K562 (cell line): ENCODE data around the gene FBXO15. TPM values are rescaled to one million over a fixed set of nuclear protein-coding genes. Genes with fewer than 3 reads are reported as not detected.

ENCODE experiments used
- ATAC-seq: fragments of 200-7000 bp; cut with Tn5 transposase; 3 replicates; pipeline ENCODE4 v1.9.1; 2020; ENCODE audit warnings: moderate library complexity
- BruUV-seq: library from RNA; stranded (reverse); fragments of 400-500 nt; replicated peaks from 2 replicates; lab custom pipeline; 2021; lab: Mats Ljungman, UMichigan
- CTCF ChIA-PET: fragments of 300-600 bp; formaldehyde crosslinking; extraction: SDS; loops from one replicate; lab custom pipeline; 2021; ENCODE audit warnings: low intra/inter-chr PET ratio; lab: Yijun Ruan, JAX
- POLR2A ChIA-PET: fragments of 300-600, 350-650 bp; sonication (Branson Sonifier 250); formaldehyde crosslinking; extraction: SDS; loops from one replicate; lab custom pipeline; 2021; ENCODE audit warnings: antibody characterized with exemption, inconsistent platforms; lab: Yijun Ruan, JAX
- DNase-seq, 4 experiments: peaks; one replicate each; pipeline versions ENCODE4 v3.0.0 to v3.0.0-alpha.2; 2011 to 2018; ENCODE audit warnings: low spot score in 3 of 4, mixed read lengths in 3 of 4; ENCODE audit errors: extremely low read depth in 1 of 4
- FAIRE-seq: peaks from 2 replicates; lab custom pipeline; 2011; peaks lifted over from hg19 to GRCh38; lab: Jason Lieb, UNC
- H2AFZ ChIP-seq: 2 replicates; pipeline ENCODE4 v1.6.0; 2011; ENCODE audit warnings: low read depth, low read length, control low read depth, inconsistent platforms
- H3K27ac ChIP-seq: fragments of 200-600 bp; 3 replicates; pipeline ENCODE4 v1.8.0; 2011; ENCODE audit warnings: low read depth, mild to moderate bottlenecking, control low read depth, inconsistent platforms, low read length, moderate library complexity, mixed read lengths; ENCODE audit errors: extremely low read depth
- H3K27me3 ChIP-seq, 2 experiments: fragments of 300-600 bp in 1 of 2; 2 replicates in 1 of 2; 3 replicates in 1 of 2; pipeline versions ENCODE4 v1.6.0 to v1.8.0; 2011; ENCODE audit warnings: inconsistent platforms in 2 of 2, low read length in 2 of 2, mild to moderate bottlenecking in 1 of 2, mixed read lengths in 1 of 2, moderate library complexity in 1 of 2; ENCODE audit not compliant: control insufficient read depth in 2 of 2, insufficient read depth in 2 of 2
- H3K36me3 ChIP-seq: fragments of 300-600 bp; 3 replicates; pipeline ENCODE4 v1.8.0; 2011; ENCODE audit warnings: mild to moderate bottlenecking, low read length, inconsistent platforms; ENCODE audit not compliant: control insufficient read depth, insufficient read depth
- H3K4me1 ChIP-seq, 2 experiments: fragments of 200-600 bp in 1 of 2; replicated peaks in 1 of 2; 2 replicates in 1 of 2; 3 replicates in 1 of 2; pipeline versions ENCODE4 v1.5.1 to v1.8.0; 2011; ENCODE audit warnings: inconsistent platforms in 2 of 2, low read length in 2 of 2, mild to moderate bottlenecking in 1 of 2, mixed read lengths in 1 of 2, moderate library complexity in 1 of 2; ENCODE audit not compliant: control insufficient read depth in 2 of 2, insufficient read depth in 2 of 2
- H3K4me2 ChIP-seq: 2 replicates; pipeline ENCODE4 v1.6.1; 2011; ENCODE audit warnings: low read length, control low read depth, inconsistent platforms, mixed read lengths; ENCODE audit not compliant: insufficient read depth
- H3K4me3 ChIP-seq: fragments of 200-600 bp; sonication (generic), shearing (Covaris generic); 2 replicates; pipeline ENCODE4 v1.5.1; 2016; ENCODE audit warnings: control low read depth, inconsistent platforms
- H3K79me2 ChIP-seq: fragments of 200-600 bp; 3 replicates; pipeline ENCODE4 v1.8.0; 2011; ENCODE audit warnings: low read length, inconsistent platforms; ENCODE audit not compliant: control insufficient read depth, insufficient read depth
- H3K9ac ChIP-seq, 2 experiments: 2 replicates each; pipeline versions ENCODE4 v1.6.0 to v1.6.1; 2011; ENCODE audit warnings: low read depth in 2 of 2, low read length in 2 of 2, control low read depth in 1 of 2, inconsistent platforms in 1 of 2, mild to moderate bottlenecking in 1 of 2, mixed read lengths in 1 of 2; ENCODE audit not compliant: insufficient read depth in 1 of 2
- H3K9me1 ChIP-seq: one replicate; pipeline ENCODE4 v1.6.0; 2011; ENCODE audit warnings: inconsistent platforms, mild to moderate bottlenecking, low read length, moderate library complexity; ENCODE audit not compliant: control insufficient read depth, insufficient read depth
- H3K9me3 ChIP-seq: replicated peaks from 2 replicates; pipeline ENCODE4 v1.5.1; 2011; ENCODE audit warnings: low read depth, low read length, inconsistent platforms; ENCODE audit not compliant: control insufficient read depth, insufficient read depth
- H4K20me1 ChIP-seq: replicated peaks from 2 replicates; pipeline ENCODE4 v1.6.1; 2011; ENCODE audit warnings: low read length, inconsistent platforms, mixed read lengths; ENCODE audit not compliant: control insufficient read depth, insufficient read depth
- CREM ChIP-seq: IDR thresholded peaks from 2 replicates; pipeline ENCODE4 v1.6.1; 2014; ENCODE audit warnings: antibody characterized with exemption, low read depth
- DEAF1 ChIP-seq: fragments of 450-650 bp; formaldehyde crosslinking; IDR thresholded peaks from 2 replicates; pipeline ENCODE4 v1.4.0; 2020; ENCODE audit warnings: mild to moderate bottlenecking, moderate library complexity
- ETV6 ChIP-seq, 3 experiments: fragments of 150-350 bp in 1 of 3; sonication (generic) in 1 of 3; formaldehyde crosslinking in 1 of 3; IDR thresholded peaks; 2 replicates each; pipeline versions ENCODE4 v1.6.1 to v1.8.0; 2014 to 2022; ENCODE audit warnings: borderline replicate concordance in 2 of 3, low read depth in 2 of 3, antibody characterized with exemption in 1 of 3, low read length in 1 of 3, mild to moderate bottlenecking in 1 of 3, missing genetic modification reagents in 1 of 3
- KLF6 ChIP-seq: fragments of 250-450 bp; sonication (Bioruptor Pico); IDR thresholded peaks from 2 replicates; pipeline ENCODE4 v1.4.0; 2020; ENCODE audit warnings: mild to moderate bottlenecking, moderate library complexity, borderline replicate concordance
- MAZ ChIP-seq, 2 experiments: fragments of 450-650 bp in 1 of 2; sonication (generic) in 1 of 2; formaldehyde crosslinking; IDR thresholded peaks in 1 of 2; conservative IDR thresholded peaks in 1 of 2; 2 replicates each; pipeline versions ENCODE4 v1.4.0 to v1.5.0; 2020; ENCODE audit warnings: mild to moderate bottlenecking in 1 of 2, missing genetic modification reagents in 1 of 2
- SMC3 ChIP-seq: conservative IDR thresholded peaks from 2 replicates; pipeline ENCODE4 v1.6.1; 2011; ENCODE audit warnings: low read depth, low read length, improper control_type of control experiment; ENCODE audit not compliant: insufficient read depth
- WGBS: fragments of 100-300 bp; shearing (Covaris generic); methylation state at CpG from one replicate; pipeline ENCODE4 v1.1.6; 2016; ENCODE audit warnings: low coverage, mixed read lengths; ENCODE audit not compliant: insufficient coverage; ENCODE audit errors: missing lambda C conversion rate; 5-methylcytosine and 5-hydroxymethylcytosine counted together
- in situ Hi-C: fragments of 300-500 bp; cut with MboI; formaldehyde crosslinking; loops from 4 replicates; pipeline ENCODE4 v1.15.0; 2018; ENCODE audit warnings: inconsistent platforms, mixed read lengths
- intact Hi-C: fragments of 100-400 bp; cut with micrococcal nuclease; formaldehyde crosslinking; loops from 2 replicates; pipeline ENCODE4 v1.14.2; 2022
- polyA plus RNA-seq, 8 experiments: library from polyadenylated mRNA; depleted of rRNA in 4 of 8; stranded (reverse) in 5 of 8; unstranded in 3 of 8; fragments of >200 nt; fragmentation: Nextera tagmentation in 2 of 8; fragmentation: Illumina TruSeq in 1 of 8; extraction: Ambion mirVana in 2 of 8; extraction: Trizol in 1 of 8; gene quantifications; 2 replicates each; pipeline versions ENCODE4 v1.2.1 to v1.2.3, GENCODE V29; 2011 to 2014; ENCODE audit warnings: inconsistent platforms in 1 of 8, missing spikeins in 1 of 8
- total RNA-seq, 7 experiments: library from RNA; depleted of rRNA in 6 of 7; stranded (reverse); fragments of >200 nt in 6 of 7; fragmentation: Illumina TruSeq in 2 of 7; extraction: Trizol in 2 of 7; gene quantifications; 2 replicates each; pipeline versions ENCODE4 v1.2.1 to v1.2.3, GENCODE V29; 2011 to 2021; ENCODE audit warnings: low replicate concordance in 1 of 7

The FBXO15 gene
- total and polyA plus RNA-seq, 9 of the 15 experiments (the other 6 are each of a cell fraction or from before 2014, with no cell fraction given): 0.07 to 0.43 (median 0.27) TPM; not detected in 1

DNA sequence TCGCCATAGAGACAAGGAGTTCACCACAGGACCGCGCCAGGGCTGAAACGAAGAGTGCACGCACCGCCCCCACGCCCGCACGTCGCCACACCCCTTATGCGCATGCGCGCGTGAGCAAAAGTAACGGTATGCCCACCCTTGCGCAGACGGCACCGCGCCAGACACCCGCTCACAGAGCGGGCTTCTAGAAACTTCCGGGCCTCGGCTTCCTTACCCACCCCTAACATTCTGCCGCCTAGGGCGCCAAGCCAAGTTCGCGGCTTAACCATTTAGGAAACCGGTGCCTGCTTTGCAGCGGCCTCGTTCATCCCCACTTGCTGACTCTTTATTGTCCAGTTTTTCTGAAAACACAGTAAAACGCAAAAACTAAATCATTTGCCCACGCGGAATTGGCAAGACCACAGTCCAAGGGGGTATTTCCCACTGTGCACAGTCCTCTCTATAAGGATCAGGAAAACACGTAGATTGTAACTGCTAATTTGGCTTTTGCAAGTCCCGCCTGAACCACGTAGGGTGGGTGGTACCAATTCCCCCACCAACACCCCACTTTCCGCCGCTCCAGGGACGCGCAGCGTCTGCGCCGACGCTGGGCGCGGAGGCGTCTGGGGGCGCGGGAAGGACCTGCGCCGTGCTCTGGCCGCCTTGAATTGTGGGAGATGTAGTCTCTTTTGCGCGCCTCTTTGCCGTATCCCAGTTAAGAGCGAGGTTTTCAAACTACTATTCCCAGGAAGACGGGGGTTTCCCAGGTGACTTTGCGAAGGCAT, at the start of gene FBXO15, which contains the start of gene TIMM21 (continued):
- peak in 1 of 2 experiments; percentile 10; a peak in 1 of 4 replicates for TF ChIP-seq MAZ (CRISPR knock-in tag; conservative IDR thresholded peaks at IDR 0.05 in 1 of 2, IDR thresholded peaks at IDR 0.05 in 1 of 2)
- TF ChIP-seq KLF6: no peak

GRCh38 chr18:74196220-74197119, 48.8 kb upstream of the FBXO15 start:
- Histone ChIP-seq H3K36me3 (no peaks in the 10 kb centered on the region), H3K79me2 (no peaks in the 10 kb centered on the region), H3K9me1 (no peaks in the 10 kb centered on the region), H3K27me3 (peaks cover 0 to 11% of the 10 kb centered on the region in 2 experiments; a peak in 2 of 5 replicates), H3K9ac (no peak overlapping the region), H4K20me1 (no peaks in the 10 kb centered on the region), H3K4me1 (no peaks in the 10 kb centered on the region; a peak in 2 of 5 replicates), H3K9me3 (no peaks in the 10 kb centered on the region), H2AFZ (peak overlapping the region; percentile 85), H3K4me2 (peak overlapping the region; percentile 80), H3K4me3 (no peak overlapping the region), H3K27ac (no peak overlapping the region)
- ATAC-seq: peak; percentile 91
- CTCF ChIA-PET: interaction anchor here (0.7 to 3.5 kb wide), 3 partner anchors 134 to 146 kb away, joined by 5 to 36 read pairs (median 8); no protein-coding TSS in a partner anchor
- peak; percentile 65 to 70 (median 68) for DNase-seq
- intact Hi-C loops (loop anchor here (1.0 to 5.0 kb wide), 4 partner anchors 46 to 356 kb away; no protein-coding TSS in a partner anchor), in situ Hi-C loops (loop anchor here (5.0 kb wide), 1 partner anchor 146 kb away; no protein-coding TSS in a partner anchor)
- POLR2A ChIA-PET: no interaction called here
- WGBS: 2% methylated on average over 7 of the region's 9 CpGs
- peak; percentile 86 for FAIRE-seq
- BruUV-seq: no TSS peak
- TF ChIP-seq ETV6 (IDR thresholded peaks at IDR 0.05; ENCODE audit: borderline replicate concordance in 1 of 2, low read depth in 2 of 2, low read length in 1 of 2) (no peak), ETV6 (CRISPR knock-in tag; IDR thresholded peaks at IDR 0.05; ENCODE audit: borderline replicate concordance) (no peak), SMC3 (peak; percentile 69), DEAF1 (peak; percentile 73), CREM (0 out of 2 replicates have a peak, but pooled peaks have one; percentile 41)
